Loucy (cell line): ENCODE measurements around the gene ELOF1.

Experiments used
- CTCF ChIP-seq: fragments of 200-600 bp; sonication (generic); conservative IDR thresholded peaks from 2 replicates; pipeline ENCODE4 v1.5.1; 2014; ENCODE audit warnings: mild to moderate bottlenecking, antibody characterized with exemption, low read length
- EZH2phosphoT487 ChIP-seq: fragments of 200-600 bp; IDR thresholded peaks from 2 replicates; pipeline ENCODE4 v1.6.1; 2018; ENCODE audit warnings: antibody characterized with exemption, mild to moderate bottlenecking, moderate library complexity, borderline replicate concordance

- TF ChIP-seq EZH2phosphoT487 (no peak), CTCF (no peak)
Observed at GRCh38 chr19:11541238-11541637, 17.8 kb downstream of the ELOF1 start.
